Endothelial cell (in vitro differentiated cells): Measurements from ENCODE around the gene ABAT. TPM values are rescaled to one million over a fixed set of nuclear protein-coding genes. Genes with fewer than 3 reads are reported as not detected.

Source experiments
- DNase-seq: peaks from one replicate; pipeline ENCODE4 v3.0.0; 2021; ENCODE audit warnings: low spot score
- H3K27ac Mint-ChIP-seq: one replicate; pipeline ENCODE4 v1.8.0; 2021; ENCODE audit warnings: mixed read lengths, inconsistent platforms; ENCODE audit not compliant: unreplicated experiment
- H3K27me3 Mint-ChIP-seq: one replicate; pipeline ENCODE4 v1.8.0; 2021; ENCODE audit warnings: mild to moderate bottlenecking, moderate library complexity, mixed read lengths, inconsistent platforms; ENCODE audit not compliant: unreplicated experiment
- H3K36me3 Mint-ChIP-seq: one replicate; pipeline ENCODE4 v1.8.0; 2021; ENCODE audit warnings: mild to moderate bottlenecking, low read depth, mixed read lengths, inconsistent platforms; ENCODE audit not compliant: unreplicated experiment
- H3K4me1 Mint-ChIP-seq: one replicate; pipeline ENCODE4 v1.8.0; 2021; ENCODE audit warnings: mild to moderate bottlenecking, mixed read lengths, inconsistent platforms; ENCODE audit not compliant: unreplicated experiment
- H3K4me3 Mint-ChIP-seq: one replicate; pipeline ENCODE4 v1.8.0; 2021; ENCODE audit warnings: mild to moderate bottlenecking, mixed read lengths, inconsistent platforms; ENCODE audit not compliant: unreplicated experiment
- H3K9me3 Mint-ChIP-seq: one replicate; pipeline ENCODE4 v1.8.0; 2021; ENCODE audit warnings: mixed read lengths, inconsistent platforms; ENCODE audit not compliant: unreplicated experiment
- CTCF ChIP-seq: fragments of 200-600 bp; sonication (generic); IDR thresholded peaks from one replicate; pipeline ENCODE4 v1.5.0; 2021; ENCODE audit warnings: antibody characterized with exemption; ENCODE audit not compliant: unreplicated experiment
- total RNA-seq: library from RNA; stranded (reverse); fragmentation: NEBNext Ultra II Directional; extraction: Animal tissue kit (Norgen Biotek cat#: 25700); gene quantifications from one replicate; pipeline ENCODE4 v1.2.1, GENCODE V29; 2021; ENCODE audit not compliant: unreplicated experiment

The ABAT gene
- total RNA-seq, 1 donor from 2014 or later: 1.6 TPM

- H3K36me3 Mint-ChIP-seq: no peaks in the 10 kb centered on the region
- DNase-seq: no peak
- no peak for TF ChIP-seq CTCF
- H3K9me3 Mint-ChIP-seq: no peaks in the 10 kb centered on the region
- H3K4me3 Mint-ChIP-seq: no peak overlapping the region
- peaks cover 2% of the 10 kb centered on the region for H3K27me3 Mint-ChIP-seq
- no peaks in the 10 kb centered on the region for H3K4me1 Mint-ChIP-seq
- H3K27ac Mint-ChIP-seq: no peak overlapping the region
Measured at GRCh38 chr16:8661703-8662102, 12.7 kb upstream of the ABAT start.

GRCh38 chr16:8663192-8664089, 11.0 kb upstream of the ABAT start:
- no peaks in the 10 kb centered on the region for H3K27me3 Mint-ChIP-seq
- no peaks in the 10 kb centered on the region for H3K9me3 Mint-ChIP-seq
- H3K27ac Mint-ChIP-seq: no peak overlapping the region
- DNase-seq: no peak
- H3K4me3 Mint-ChIP-seq: no peak overlapping the region
- no peaks in the 10 kb centered on the region for H3K4me1 Mint-ChIP-seq
- no peaks in the 10 kb centered on the region for H3K36me3 Mint-ChIP-seq
- TF ChIP-seq CTCF: no peak

- no peak for TF ChIP-seq CTCF
- Mint-ChIP-seq H3K9me3 (no peaks in the 10 kb centered on the region), H3K4me3 (no peak overlapping the region), H3K27ac (no peak overlapping the region), H3K36me3 (no peaks in the 10 kb centered on the region), H3K4me1 (no peaks in the 10 kb centered on the region), H3K27me3 (no peaks in the 10 kb centered on the region)
- DNase-seq: no peak
Measured at GRCh38 chr16:8665529-8665928, 8.9 kb upstream of the ABAT start.

GRCh38 chr16:8667492-8667891, 6.9 kb upstream of the ABAT start:
- Mint-ChIP-seq H3K27me3 (no peaks in the 10 kb centered on the region), H3K36me3 (no peaks in the 10 kb centered on the region), H3K9me3 (no peaks in the 10 kb centered on the region), H3K4me3 (no peak overlapping the region), H3K4me1 (no peaks in the 10 kb centered on the region), H3K27ac (no peak overlapping the region)
- no peak for TF ChIP-seq CTCF
- DNase-seq: no peak

GRCh38 chr16:8668113-8668512, 6.3 kb upstream of the ABAT start:
- no peaks in the 10 kb centered on the region for H3K36me3 Mint-ChIP-seq
- H3K9me3 Mint-ChIP-seq: no peaks in the 10 kb centered on the region
- TF ChIP-seq CTCF: no peak
- peaks cover 3% of the 10 kb centered on the region for H3K27me3 Mint-ChIP-seq
- no peak for DNase-seq
- H3K27ac Mint-ChIP-seq: no peak overlapping the region
- no peaks in the 10 kb centered on the region for H3K4me1 Mint-ChIP-seq
- no peak overlapping the region for H3K4me3 Mint-ChIP-seq
